ENCODE results near the gene UPP1. TPM values are rescaled to one million over a fixed set of nuclear protein-coding genes. Genes with fewer than 3 reads are reported as not detected.

UPP1 gene
- total and polyA plus RNA-seq, 9 donors, result 5.4 to 13.5 (median 7.1) TPM

GRCh38 chr7:48105045-48105444, 16.0 kb downstream of the UPP1 start:
- no peaks in the 10 kb centered on the region for H3K36me3 ChIP-seq

DNA sequence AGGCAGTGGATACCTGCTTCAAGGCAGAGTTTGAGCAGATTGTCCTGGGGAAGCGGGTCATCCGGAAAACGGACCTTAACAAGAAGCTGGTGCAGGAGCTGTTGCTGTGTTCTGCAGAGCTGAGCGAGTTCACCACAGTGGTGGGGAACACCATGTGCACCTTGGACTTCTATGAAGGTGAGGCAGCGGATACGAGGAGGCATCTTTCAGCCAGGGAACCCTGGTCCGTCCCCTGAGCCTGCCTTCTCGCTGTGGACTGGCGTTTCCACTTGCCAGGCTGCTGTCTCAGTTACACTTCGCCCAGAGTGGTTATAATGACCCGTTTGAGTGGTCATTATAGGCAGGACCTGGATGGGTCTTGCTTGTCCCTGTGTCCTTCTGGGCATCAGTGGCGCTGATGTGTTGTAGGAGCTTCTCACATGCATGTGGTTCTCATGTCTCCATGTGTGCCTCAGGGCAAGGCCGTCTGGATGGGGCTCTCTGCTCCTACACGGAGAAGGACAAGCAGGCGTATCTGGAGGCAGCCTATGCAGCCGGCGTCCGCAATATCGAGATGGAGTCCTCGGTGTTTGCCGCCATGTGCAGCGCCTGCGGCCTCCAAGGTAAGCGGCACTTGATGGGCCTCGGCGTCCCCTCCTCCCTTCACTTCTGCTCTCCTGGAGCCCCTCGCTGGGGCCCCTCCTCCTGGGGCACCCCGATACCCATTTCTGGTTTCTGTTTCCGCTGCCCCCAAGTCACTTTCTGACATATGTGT, 18.0 kb downstream of the UPP1 start:
- Histone ChIP-seq H3K9me3 (no peaks in the 10 kb centered on the region), H3K27me3 (no peaks in the 10 kb centered on the region), H3K4me1 (ENCODE audit: insufficient read depth) (no peaks in the 10 kb centered on the region), H3K4me3 (no peak overlapping the region), H3K36me3 (no peaks in the 10 kb centered on the region), H3K27ac (no peak overlapping the region)
- intact Hi-C loops (cut with DNase I), result loop anchor here in 1 of 4 donors (5.0 kb wide), 1 partner anchor 115 kb away; no protein-coding TSS in a partner anchor
- no peak for DNase-seq
- 92 to 95% (median 94%) methylated on average over 29 of the region's 29 CpGs for WGBS, 3 donors
- TF ChIP-seq, protein P1, sequence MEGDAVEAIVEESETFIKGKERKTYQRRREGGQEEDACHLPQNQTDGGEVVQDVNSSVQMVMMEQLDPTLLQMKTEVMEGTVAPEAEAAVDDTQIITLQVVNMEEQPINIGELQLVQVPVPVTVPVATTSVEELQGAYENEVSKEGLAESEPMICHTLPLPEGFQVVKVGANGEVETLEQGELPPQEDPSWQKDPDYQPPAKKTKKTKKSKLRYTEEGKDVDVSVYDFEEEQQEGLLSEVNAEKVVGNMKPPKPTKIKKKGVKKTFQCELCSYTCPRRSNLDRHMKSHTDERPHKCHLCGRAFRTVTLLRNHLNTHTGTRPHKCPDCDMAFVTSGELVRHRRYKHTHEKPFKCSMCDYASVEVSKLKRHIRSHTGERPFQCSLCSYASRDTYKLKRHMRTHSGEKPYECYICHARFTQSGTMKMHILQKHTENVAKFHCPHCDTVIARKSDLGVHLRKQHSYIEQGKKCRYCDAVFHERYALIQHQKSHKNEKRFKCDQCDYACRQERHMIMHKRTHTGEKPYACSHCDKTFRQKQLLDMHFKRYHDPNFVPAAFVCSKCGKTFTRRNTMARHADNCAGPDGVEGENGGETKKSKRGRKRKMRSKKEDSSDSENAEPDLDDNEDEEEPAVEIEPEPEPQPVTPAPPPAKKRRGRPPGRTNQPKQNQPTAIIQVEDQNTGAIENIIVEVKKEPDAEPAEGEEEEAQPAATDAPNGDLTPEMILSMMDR (IDR thresholded peaks at IDR 0.05), result no peak
- TF ChIP-seq EP300 (IDR thresholded peaks at IDR 0.05) (no peak), POLR2A (IDR thresholded peaks at IDR 0.05) (no peak)

More at GRCh38 chr7:48105045-48105444, 16.0 kb downstream of the UPP1 start:
- intact Hi-C loops (cut with DNase I), result loop anchor here in 1 of 4 donors (5.0 kb wide), 1 partner anchor 113 kb away; no protein-coding TSS in a partner anchor
- 89 to 93% (median 92%) methylated on average over 5 of the region's 5 CpGs for WGBS, 3 donors
- no peaks in the 10 kb centered on the region for H3K27me3 ChIP-seq
- H3K4me3 ChIP-seq, result no peak overlapping the region
- H3K9me3 ChIP-seq, result no peaks in the 10 kb centered on the region
- TF ChIP-seq, protein P1 (IDR thresholded peaks at IDR 0.05), result no peak
- TF ChIP-seq POLR2A (IDR thresholded peaks at IDR 0.05) (no peak), EP300 (IDR thresholded peaks at IDR 0.05) (no peak)
- DNase-seq, result no peak
- H3K4me1 ChIP-seq (ENCODE audit: insufficient read depth), result no peaks in the 10 kb centered on the region
- H3K27ac ChIP-seq, result no peak overlapping the region

- DNase-seq, result no peak
- Histone ChIP-seq H3K4me1 (ENCODE audit: insufficient read depth) (no peaks in the 10 kb centered on the region), H3K27ac (no peak overlapping the region), H3K4me3 (no peak overlapping the region), H3K9me3 (no peaks in the 10 kb centered on the region), H3K36me3 (no peaks in the 10 kb centered on the region), H3K27me3 (no peaks in the 10 kb centered on the region)
- no peak for TF ChIP-seq EP300 (IDR thresholded peaks at IDR 0.05)
- TF ChIP-seq POLR2A (IDR thresholded peaks at IDR 0.05), result no peak
- TF ChIP-seq, protein P1 (IDR thresholded peaks at IDR 0.05), result no peak
- intact Hi-C loops (cut with DNase I), result loop anchor here in 1 of 4 donors (5.0 kb wide), 1 partner anchor 116 kb away; no protein-coding TSS in a partner anchor
- WGBS, 3 donors, result 90 to 92% (median 91%) methylated on average over 17 to 18 of the region's 18 CpGs
Observed at GRCh38 chr7:48107926-48108472, 18.9 kb downstream of the UPP1 start.

DNA sequence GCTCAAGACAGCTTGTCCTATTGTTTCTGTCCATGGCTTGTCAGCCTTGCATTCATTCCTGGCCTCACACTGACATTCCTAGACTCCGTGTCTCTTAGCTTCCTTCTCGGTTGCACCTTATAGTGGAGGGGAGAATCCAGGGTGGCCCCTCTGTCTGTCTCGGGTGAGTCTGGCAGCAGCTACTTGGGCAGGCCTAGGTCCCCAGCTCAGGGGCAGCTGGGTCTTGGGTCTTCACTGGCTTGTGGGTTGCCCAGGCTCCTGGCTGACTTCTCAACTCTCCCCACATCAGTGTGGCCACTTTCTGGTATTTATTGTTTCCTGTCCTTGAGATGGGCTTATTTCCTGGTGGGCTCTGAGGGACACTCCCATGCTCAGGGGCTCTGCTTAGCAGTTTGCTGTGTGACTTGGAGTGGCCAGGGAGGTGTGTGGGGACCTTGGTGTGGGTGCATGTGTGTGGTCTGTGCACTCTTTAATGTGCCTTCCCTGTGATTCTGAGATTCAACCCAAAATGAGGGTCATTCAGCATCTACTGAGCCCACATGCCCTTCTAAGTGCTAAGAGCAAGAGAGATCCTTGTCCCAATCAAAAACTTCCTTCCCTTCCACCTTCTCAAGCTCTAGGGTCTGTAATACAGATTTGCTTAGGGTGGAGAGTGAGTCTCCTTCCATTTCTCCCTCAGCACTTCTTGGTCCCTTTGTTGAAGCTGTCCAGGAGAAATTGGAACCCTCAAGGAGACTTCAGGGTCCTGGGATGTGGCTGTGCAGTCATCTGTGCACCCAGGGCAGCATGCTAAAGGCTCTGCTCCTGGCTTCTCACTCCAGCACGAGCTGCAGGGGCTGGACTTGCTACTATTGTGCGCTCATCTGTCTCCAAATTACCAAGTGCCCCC, 20.1 kb downstream of the UPP1 start:
- Histone ChIP-seq H3K4me1 (ENCODE audit: insufficient read depth) (no peaks in the 10 kb centered on the region), H3K9me3 (no peaks in the 10 kb centered on the region), H3K27me3 (no peaks in the 10 kb centered on the region), H3K4me3 (no peak overlapping the region), H3K27ac (no peak overlapping the region), H3K36me3 (no peaks in the 10 kb centered on the region)
- intact Hi-C loops (cut with DNase I), result loop anchor here in 1 of 4 donors (5.0 kb wide), 1 partner anchor 117 kb away; no protein-coding TSS in a partner anchor
- WGBS, 3 donors, result 94 to 96% (median 95%) methylated on average over 5 of the region's 5 CpGs
- DNase-seq, result no peak
- TF ChIP-seq, protein P1 (IDR thresholded peaks at IDR 0.05), result no peak
- TF ChIP-seq POLR2A (IDR thresholded peaks at IDR 0.05) (no peak), EP300 (IDR thresholded peaks at IDR 0.05) (no peak)

Measured in ovary (tissue), 9 donors.